Cardiac fibroblast (primary cell): ENCODE measurements around the gene PRRG1.

Source experiments
- DNase-seq, 2 donors: peaks; one replicate each; pipeline versions ENCODE4 v3.0.0 to v3.0.0-alpha.2; 2010; ENCODE audit warnings: low read depth in 2 of 2
- H3K4me3 ChIP-seq, 2 donors: replicated peaks in 1 of 2; 1 replicate in 1 of 2; 2 replicates in 1 of 2; pipeline ENCODE4 v1.5.1; 2011; ENCODE audit warnings: low read depth in 2 of 2, low read length in 2 of 2, mild to moderate bottlenecking in 2 of 2, moderate library complexity in 1 of 2
- CTCF ChIP-seq: IDR thresholded peaks from one replicate; pipeline ENCODE4 v1.5.1; 2011; ENCODE audit warnings: low read depth, mild to moderate bottlenecking, low read length, inconsistent platforms

The PRRG1 gene

GRCh38 chrX:37350034-37350365 is 836 bp downstream of the PRRG1 start:
- H3K4me3 ChIP-seq, result peak overlapping the region; percentile 75 to 87
- DNase-seq, result peak; percentile 20 to 27
- no peak for TF ChIP-seq CTCF

- no peak overlapping the region for H3K4me3 ChIP-seq
- TF ChIP-seq CTCF, result no peak
- DNase-seq, result no peak
Measured at GRCh38 chrX:37353646-37354045, 4.5 kb downstream of the PRRG1 start.

GRCh38 chrX:37357436-37357835 is 8.3 kb downstream of the PRRG1 start:
- no peak for TF ChIP-seq CTCF
- no peak overlapping the region for H3K4me3 ChIP-seq
- peak in 1 of 2 donors; percentile 53 for DNase-seq

GRCh38 chrX:37361596-37361995 is 12.4 kb downstream of the PRRG1 start:
- TF ChIP-seq CTCF, result no peak
- peak in 1 of 2 donors; percentile 53 for DNase-seq
- no peak overlapping the region for H3K4me3 ChIP-seq

- no peak overlapping the region for H3K4me3 ChIP-seq
- no peak for DNase-seq
- no peak for TF ChIP-seq CTCF
Measured at GRCh38 chrX:37364666-37365065, 15.5 kb downstream of the PRRG1 start.

- DNase-seq, result no peak
- no peak for TF ChIP-seq CTCF
- H3K4me3 ChIP-seq, result no peak overlapping the region
Measured at GRCh38 chrX:37367946-37368345, 18.8 kb downstream of the PRRG1 start.

- H3K4me3 ChIP-seq, result no peak overlapping the region
- no peak for TF ChIP-seq CTCF
- DNase-seq, result no peak
Measured at GRCh38 chrX:37370499-37371141, 21.5 kb downstream of the PRRG1 start.
